B cell (primary cell): ENCODE results near the gene MAD1L1. TPM values are rescaled to one million over a fixed set of nuclear protein-coding genes. Genes with fewer than 3 reads are reported as not detected.

ENCODE experiments used
- ATAC-seq: fragments of 200-7000 bp; cut with Tn5 transposase; one replicate; pipeline ENCODE4 v1.10.0; 2021; ENCODE audit warnings: low read depth, mild to moderate bottlenecking, moderate number of reproducible peaks, moderate library complexity
- CTCF ChIA-PET: fragments of 350-600 bp; sonication (Branson Sonifier 250); formaldehyde crosslinking; loops from one replicate; lab custom pipeline; 2021; ENCODE audit warnings: antibody characterized with exemption, inconsistent platforms; lab: Charles Lee
- POLR2A ChIA-PET: fragments of 350-600 bp; sonication (Branson Sonifier 250); formaldehyde crosslinking; loops from one replicate; lab custom pipeline; 2021; ENCODE audit warnings: antibody characterized with exemption; lab: Charles Lee
- DNase-seq: peaks from one replicate; pipeline ENCODE4 v3.0.0; 2013
- H2AFZ ChIP-seq: 2 replicates; pipeline ENCODE4 v1.6.1; 2012; ENCODE audit warnings: mild to moderate bottlenecking, low read depth, low read length; ENCODE audit not compliant: insufficient read depth, poor library complexity, severe bottlenecking
- H3K27ac ChIP-seq, 2 donors: 1 replicate in 1 of 2; 2 replicates in 1 of 2; pipeline ENCODE4 v1.5.1; 2012 to 2013; ENCODE audit warnings: low read length in 2 of 2, mild to moderate bottlenecking in 2 of 2, moderate library complexity in 1 of 2
- H3K27me3 ChIP-seq, 4 experiments: fragments of 200-600 bp in 1 of 4; sonication (generic) in 1 of 4; replicated peaks in 1 of 4; 1 replicate in 2 of 4; 2 replicates in 2 of 4; pipeline versions ENCODE4 v1.6.1 to v1.7.0; 2013 to 2016; ENCODE audit warnings: low read length in 3 of 4, mild to moderate bottlenecking in 2 of 4, mixed read lengths in 1 of 4, moderate library complexity in 1 of 4; ENCODE audit not compliant: insufficient read depth in 4 of 4, control insufficient read depth in 3 of 4; ENCODE audit errors: control extremely low read depth in 1 of 4
- H3K36me3 ChIP-seq, 2 experiments: replicated peaks in 1 of 2; 1 replicate in 1 of 2; 2 replicates in 1 of 2; pipeline versions ENCODE4 v1.6.1 to v1.7.1; 2013; ENCODE audit warnings: low read length in 1 of 2; ENCODE audit not compliant: insufficient read depth in 2 of 2, control insufficient read depth in 1 of 2; ENCODE audit errors: control extremely low read depth in 1 of 2, extremely low read depth in 1 of 2
- H3K4me1 ChIP-seq, 2 donors: fragments of 200-600 bp in 1 of 2; sonication (generic) in 1 of 2; 1 replicate in 1 of 2; 2 replicates in 1 of 2; pipeline versions ENCODE4 v1.5.1 to v1.6.1; 2013 to 2017; ENCODE audit warnings: low read length in 2 of 2; ENCODE audit not compliant: control insufficient read depth in 2 of 2, insufficient read depth in 2 of 2
- H3K4me2 ChIP-seq: replicated peaks from 2 replicates; pipeline ENCODE3; 2012; ENCODE audit warnings: mild to moderate bottlenecking, low read depth, low read length; ENCODE audit not compliant: poor library complexity, severe bottlenecking
- H3K4me3 ChIP-seq, 5 experiments: fragments of 200-600 bp in 1 of 5; sonication (generic) in 1 of 5; 1 replicate in 3 of 5; 2 replicates in 2 of 5; pipeline versions ENCODE4 v1.5.1 to v1.7.0; 2011 to 2016; ENCODE audit warnings: low read length in 4 of 5, mild to moderate bottlenecking in 4 of 5, low read depth in 2 of 5, control low read depth in 1 of 5, moderate library complexity in 1 of 5; ENCODE audit not compliant: insufficient read depth in 1 of 5; ENCODE audit errors: control extremely low read depth in 1 of 5, extremely low read depth in 1 of 5
- H3K79me2 ChIP-seq: fragments of 200-600 bp; sonication (generic); one replicate; pipeline ENCODE4 v1.6.0; 2016; ENCODE audit warnings: low read length; ENCODE audit not compliant: control insufficient read depth, insufficient read depth
- H3K9ac ChIP-seq: fragments of 200-600 bp; sonication (generic); 2 replicates; pipeline ENCODE4 v1.6.1; 2017; ENCODE audit warnings: mild to moderate bottlenecking, low read length, moderate library complexity
- H3K9me3 ChIP-seq, 3 donors: one replicate each; pipeline versions ENCODE4 v1.6.1 to v1.7.1; 2013; ENCODE audit warnings: low read length in 2 of 3; ENCODE audit not compliant: control insufficient read depth in 2 of 3, insufficient read depth in 1 of 3; ENCODE audit errors: control extremely low read depth in 1 of 3
- H4K20me1 ChIP-seq: 2 replicates; pipeline ENCODE4 v1.6.0; 2012; ENCODE audit warnings: mild to moderate bottlenecking, low read length; ENCODE audit not compliant: insufficient read depth, control insufficient read depth, poor library complexity, severe bottlenecking
- H3K27ac Mint-ChIP-seq: one replicate; pipeline ENCODE4 v1.8.0; 2021; ENCODE audit warnings: mixed read lengths
- H3K27me3 Mint-ChIP-seq: one replicate; pipeline ENCODE4 v1.8.0; 2021; ENCODE audit warnings: mixed read lengths
- H3K4me1 Mint-ChIP-seq: one replicate; pipeline ENCODE4 v1.8.0; 2021; ENCODE audit warnings: mixed read lengths
- H3K4me3 Mint-ChIP-seq: one replicate; pipeline ENCODE4 v1.8.0; 2021; ENCODE audit warnings: mixed read lengths
- H3K9me3 Mint-ChIP-seq: one replicate; pipeline ENCODE4 v1.8.0; 2022; ENCODE audit warnings: mixed read lengths; ENCODE audit not compliant: insufficient read depth
- CTCF ChIP-seq: fragments of 200-600 bp; IDR thresholded peaks from one replicate; pipeline ENCODE4 v1.8.0; 2022; ENCODE audit warnings: antibody characterized with exemption, mild to moderate bottlenecking
- EZH2 ChIP-seq: IDR thresholded peaks from 2 replicates; pipeline ENCODE4 v1.6.1; 2012; ENCODE audit warnings: borderline replicate concordance, low read depth, mild to moderate bottlenecking, moderate library complexity, low read length; ENCODE audit not compliant: insufficient read depth, poor library complexity, severe bottlenecking
- WGBS: methylation state at CpG from one replicate; pipeline ENCODE4 v1.1.5; 2013; ENCODE audit warnings: missing lambda C conversion rate; ENCODE audit not compliant: insufficient coverage; 5-methylcytosine and 5-hydroxymethylcytosine counted together
- intact Hi-C: fragments of 100-400 bp; cut with micrococcal nuclease; formaldehyde crosslinking; loops from one replicate; pipeline ENCODE4 v1.10.0; 2022
- polyA plus RNA-seq: library from polyadenylated mRNA; depleted of rRNA; stranded (reverse); fragments of >200 nt; gene quantifications from 2 replicates; pipeline ENCODE4 v1.2.3, GENCODE V29; 2012
- total RNA-seq, 2 donors: library from RNA; stranded (reverse); fragments of 120-200 nt in 1 of 2; gene quantifications; 1 replicate in 1 of 2; 2 replicates in 1 of 2; pipeline versions ENCODE4 v1.2.3 to v1.2.4, GENCODE V29; 2013 to 2022

Gene MAD1L1
- total and polyA plus RNA-seq, 2 donors (not counting 1 experiment from before 2014, with no cell fraction given) = 86.7 to 110 TPM

- DNase-seq = no peak
- intact Hi-C loops = no loop called here
- no peaks in the 10 kb centered on the region for H3K9me3 Mint-ChIP-seq
- H3K4me3 Mint-ChIP-seq = no peak overlapping the region
- no peak overlapping the region for H3K4me3 ChIP-seq
- no peak overlapping the region for H3K27ac ChIP-seq
- H2AFZ ChIP-seq = no peak overlapping the region
- H3K27me3 Mint-ChIP-seq = no peaks in the 10 kb centered on the region
- H3K4me1 ChIP-seq = peaks cover 0 to 3% of the 10 kb centered on the region in 2 donors
- ChIA-PET CTCF (no interaction called here), POLR2A (no interaction called here)
- H3K27me3 ChIP-seq = no peaks in the 10 kb centered on the region
- H3K4me1 Mint-ChIP-seq = peaks cover 13% of the 10 kb centered on the region
- peaks cover 72% of the 10 kb centered on the region for H3K79me2 ChIP-seq
- peak overlapping the region; percentile 8 for H3K4me2 ChIP-seq
- H4K20me1 ChIP-seq = peaks cover 86% of the 10 kb centered on the region
- 79% methylated on average over 39 of the region's 41 CpGs for whole genome bisulfite sequencing
- no peaks in the 10 kb centered on the region for H3K9me3 ChIP-seq
- H3K27ac Mint-ChIP-seq = peak overlapping the region; percentile 41
- no peak overlapping the region for H3K9ac ChIP-seq
- peak; percentile 47 for ATAC-seq
- peaks cover 0 to 30% of the 10 kb centered on the region in 2 experiments for H3K36me3 ChIP-seq
- no peak for TF ChIP-seq EZH2
- TF ChIP-seq CTCF = no peak
Observed at GRCh38 chr7:1912593-1913465, 319.9 kb downstream of the MAD1L1 start.

- Mint-ChIP-seq H3K9me3 (no peaks in the 10 kb centered on the region), H3K27me3 (no peaks in the 10 kb centered on the region), H3K27ac (no peak overlapping the region), H3K4me1 (peaks cover 13% of the 10 kb centered on the region), H3K4me3 (no peak overlapping the region)
- no peak for DNase-seq
- no peak overlapping the region for H3K4me2 ChIP-seq
- no peak for TF ChIP-seq EZH2
- no peak for TF ChIP-seq CTCF
- peaks cover 59% of the 10 kb centered on the region for H3K79me2 ChIP-seq
- no peaks in the 10 kb centered on the region for H3K9me3 ChIP-seq
- no peak overlapping the region for H3K27ac ChIP-seq
- intact Hi-C loops = no loop called here
- H3K4me1 ChIP-seq = peaks cover 0 to 3% of the 10 kb centered on the region in 2 donors
- H3K9ac ChIP-seq = no peak overlapping the region
- H3K4me3 ChIP-seq = no peak overlapping the region
- ChIA-PET POLR2A (no interaction called here), CTCF (no interaction called here)
- H4K20me1 ChIP-seq = peaks cover 79% of the 10 kb centered on the region
- WGBS = 99% methylated on average over 11 of the region's 14 CpGs
- H3K27me3 ChIP-seq = no peaks in the 10 kb centered on the region
- H2AFZ ChIP-seq = no peak overlapping the region
- ATAC-seq = no peak
- peaks cover 0 to 27% of the 10 kb centered on the region in 2 experiments for H3K36me3 ChIP-seq
Observed at GRCh38 chr7:1911571-1911970, 321.2 kb downstream of the MAD1L1 start.
